ENCODE data around the gene CIC.
"Not testable (repeated sequence)": the region's sequence is repeated elsewhere in the genome, so short reads cannot be mapped to it uniquely, and the experiment has no call there.

The CIC gene

DNA sequence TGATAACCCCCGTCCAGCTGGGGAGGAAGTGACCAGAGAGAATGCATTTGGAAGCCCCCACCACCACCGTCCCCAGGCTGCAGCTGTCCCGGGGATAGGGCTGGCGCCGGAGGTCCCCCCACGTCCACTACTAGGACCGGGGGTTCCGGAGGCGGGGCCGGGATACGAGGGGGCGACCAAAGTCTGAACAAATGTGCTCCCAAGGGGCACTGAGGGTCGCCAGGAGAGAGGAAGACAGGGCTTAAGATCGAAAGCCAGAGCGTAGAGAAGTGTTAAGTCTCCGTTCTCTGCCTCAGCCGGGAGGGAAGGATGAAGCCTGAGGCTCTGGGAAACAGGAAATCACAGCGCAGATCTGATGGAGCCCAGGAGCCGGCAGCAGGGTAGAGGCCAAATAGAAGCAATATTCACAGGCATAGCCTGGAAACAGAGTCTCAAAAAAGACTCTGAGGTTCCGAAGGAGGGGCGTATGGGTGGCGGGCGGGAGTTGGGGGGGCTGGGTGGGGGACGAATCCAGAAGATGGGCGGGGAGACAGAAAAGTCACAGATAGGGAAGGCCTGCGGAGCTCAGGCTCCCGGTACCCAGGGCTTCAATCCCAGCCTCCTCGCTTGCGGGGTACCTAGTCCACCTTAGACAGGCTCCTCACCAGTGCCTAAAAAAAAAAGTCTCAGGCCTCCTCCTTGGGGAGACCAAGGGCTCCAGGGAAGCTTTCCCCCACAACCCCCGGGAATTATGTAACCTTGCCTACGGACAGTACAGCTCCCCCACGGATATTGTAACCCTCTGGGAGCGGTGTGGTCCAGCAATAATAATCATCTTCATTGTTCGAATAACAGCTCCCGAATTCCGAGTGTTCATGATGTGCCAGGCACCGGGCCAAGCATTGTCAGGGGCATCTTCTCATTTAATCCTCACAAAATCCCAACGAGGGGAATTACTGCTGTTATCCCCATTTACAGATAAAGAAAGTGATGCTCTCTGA is 13.0 kb upstream of the CIC start:
- DNase-seq: peak; percentile 44 to 61

DNA sequence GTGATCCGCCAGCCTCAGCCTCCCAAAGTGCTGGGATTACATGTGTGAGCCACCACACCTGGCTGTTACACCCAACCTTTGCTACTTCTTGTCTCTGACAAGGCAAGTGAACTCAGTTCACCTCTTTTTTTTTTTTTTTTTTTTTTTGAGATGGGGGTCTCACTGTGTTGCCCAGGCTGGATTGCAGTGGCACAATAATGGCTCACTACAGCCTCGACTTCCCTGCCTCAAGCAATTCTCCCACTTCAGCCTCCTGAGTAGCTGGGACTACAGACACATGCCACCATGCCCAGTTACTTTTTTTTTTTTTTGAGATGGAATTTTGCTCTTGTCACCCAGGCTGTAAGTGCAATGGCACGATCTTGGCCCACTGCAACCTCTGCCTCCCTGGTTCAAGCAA is 11.2 kb upstream of the CIC start:
- not testable (repeated sequence) for DNase-seq

DNA sequence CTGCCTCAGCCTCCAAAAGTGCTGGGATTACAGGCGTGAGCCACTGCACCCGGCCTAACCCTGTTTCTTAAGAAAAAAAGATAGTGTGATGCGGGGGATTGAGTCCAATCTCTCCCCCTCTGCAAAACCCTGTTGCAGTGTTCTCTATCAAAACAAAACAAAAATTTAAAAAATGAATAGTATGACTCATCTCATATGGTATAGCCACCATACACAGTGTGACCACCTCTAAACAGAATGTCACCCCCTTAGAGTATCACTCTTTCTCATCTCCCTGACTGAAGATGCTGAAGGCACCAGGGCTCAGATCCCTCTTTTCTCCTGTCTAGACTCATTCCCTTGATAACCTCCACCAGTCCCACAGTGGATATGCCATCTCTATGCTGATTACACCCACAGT is 7.3 kb upstream of the CIC start:
- DNase-seq: no peak

DNA sequence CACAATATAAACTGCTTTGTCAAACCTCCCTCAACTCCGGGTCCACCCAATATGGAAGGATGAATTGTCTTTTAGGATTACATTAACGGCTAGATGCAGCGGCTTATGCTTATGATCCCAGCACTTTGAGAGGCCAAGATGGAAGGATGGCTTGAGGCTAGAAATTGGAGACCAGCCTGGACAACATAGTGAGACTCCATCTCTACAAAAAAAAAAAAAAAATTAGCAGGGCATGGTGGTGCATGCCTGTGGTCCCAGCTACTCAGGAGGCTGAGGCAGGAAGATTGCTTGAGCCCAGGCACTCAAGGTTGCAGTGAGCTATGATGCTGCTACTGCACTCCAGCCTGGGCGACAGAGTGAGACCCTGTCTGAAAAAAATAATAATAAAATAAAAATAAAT is 2.9 kb upstream of the CIC start:
- DNase-seq: not testable (repeated sequence)

DNA sequence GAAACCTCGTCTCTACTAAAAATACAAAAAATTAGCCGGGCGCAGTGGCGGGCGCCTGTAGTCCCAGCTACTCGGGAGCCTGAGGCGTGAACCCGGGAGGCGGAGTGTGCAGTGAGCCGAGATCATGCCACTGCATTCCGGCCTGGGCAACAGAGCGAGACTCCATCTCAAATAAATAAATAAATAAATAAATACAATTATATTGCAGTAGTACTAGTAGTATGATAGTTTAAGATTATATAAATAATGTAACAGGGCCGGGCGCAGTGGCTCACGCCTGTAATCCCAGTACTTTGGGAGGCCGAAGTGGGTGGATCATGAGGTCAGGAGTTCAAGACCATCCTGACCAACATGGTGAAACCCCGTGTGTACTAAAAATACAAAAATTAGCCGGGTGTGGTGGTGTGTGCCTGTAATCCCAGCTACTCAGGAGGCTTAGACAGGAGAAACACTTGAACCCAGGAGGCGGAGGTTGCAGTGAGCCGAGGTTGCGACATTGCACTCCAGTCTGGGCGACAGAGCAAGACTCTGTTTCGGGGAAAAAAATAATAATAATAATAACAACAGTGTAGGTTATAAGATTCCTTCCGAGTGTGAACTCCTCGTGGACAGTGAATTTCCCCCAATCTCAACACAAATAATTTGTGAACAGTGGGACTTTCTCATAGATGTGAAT is 2.0 kb upstream of the CIC start:
- DNase-seq: not testable (repeated sequence)

DNA sequence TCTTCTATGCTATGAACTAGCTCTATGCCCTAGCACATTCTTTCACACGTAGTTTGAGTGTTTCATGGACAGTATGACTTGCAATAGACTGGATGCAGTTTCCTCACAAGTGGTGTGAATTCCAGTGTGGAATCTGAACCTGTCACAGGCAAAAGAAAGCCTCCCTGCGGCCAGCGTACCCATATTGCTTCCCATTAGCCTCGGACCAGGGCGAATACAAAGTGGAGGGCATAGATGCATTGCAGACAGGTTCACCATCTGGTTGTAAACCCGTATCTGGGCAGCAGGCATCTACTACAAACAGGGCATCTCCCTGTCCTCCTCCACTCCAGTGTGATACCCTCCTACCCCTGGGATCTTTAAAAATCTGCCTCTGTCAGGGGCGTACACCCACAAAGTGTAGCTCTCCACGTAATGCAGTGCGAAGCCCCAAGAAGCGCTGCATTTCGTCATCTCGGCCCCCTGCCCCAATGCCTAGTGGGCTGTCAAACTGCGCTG is 1.4 kb upstream of the CIC start:
- no peak for DNase-seq

DNA sequence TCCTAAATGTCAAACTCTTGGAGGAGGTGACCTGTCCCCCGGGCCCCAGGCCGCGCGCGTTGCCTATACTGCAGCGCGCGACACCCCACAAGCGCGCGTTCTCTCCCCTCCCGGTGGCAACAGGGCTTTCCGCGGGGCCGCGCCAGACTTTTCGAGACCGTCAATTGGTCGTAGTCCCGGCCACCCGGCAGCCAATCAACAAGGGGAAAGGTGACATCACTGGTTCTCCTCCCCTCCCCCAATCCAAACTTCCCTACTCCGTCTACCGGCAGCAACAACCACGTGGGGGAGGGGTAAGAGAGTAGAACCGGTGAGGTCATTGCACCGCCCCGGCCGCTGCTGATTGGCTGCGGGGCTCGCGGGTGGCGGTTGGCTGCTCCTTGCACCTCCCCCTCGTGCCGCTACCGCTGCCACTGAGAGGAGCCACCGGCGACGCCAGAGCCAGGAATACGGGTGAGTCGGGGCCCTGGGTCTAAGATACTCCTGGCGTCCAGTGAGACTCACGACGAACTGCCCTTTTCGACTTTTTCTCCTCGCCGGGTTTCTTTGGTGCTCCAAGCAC is 829 bp upstream of the CIC start:
- DNase-seq: peak; percentile 99

DNA sequence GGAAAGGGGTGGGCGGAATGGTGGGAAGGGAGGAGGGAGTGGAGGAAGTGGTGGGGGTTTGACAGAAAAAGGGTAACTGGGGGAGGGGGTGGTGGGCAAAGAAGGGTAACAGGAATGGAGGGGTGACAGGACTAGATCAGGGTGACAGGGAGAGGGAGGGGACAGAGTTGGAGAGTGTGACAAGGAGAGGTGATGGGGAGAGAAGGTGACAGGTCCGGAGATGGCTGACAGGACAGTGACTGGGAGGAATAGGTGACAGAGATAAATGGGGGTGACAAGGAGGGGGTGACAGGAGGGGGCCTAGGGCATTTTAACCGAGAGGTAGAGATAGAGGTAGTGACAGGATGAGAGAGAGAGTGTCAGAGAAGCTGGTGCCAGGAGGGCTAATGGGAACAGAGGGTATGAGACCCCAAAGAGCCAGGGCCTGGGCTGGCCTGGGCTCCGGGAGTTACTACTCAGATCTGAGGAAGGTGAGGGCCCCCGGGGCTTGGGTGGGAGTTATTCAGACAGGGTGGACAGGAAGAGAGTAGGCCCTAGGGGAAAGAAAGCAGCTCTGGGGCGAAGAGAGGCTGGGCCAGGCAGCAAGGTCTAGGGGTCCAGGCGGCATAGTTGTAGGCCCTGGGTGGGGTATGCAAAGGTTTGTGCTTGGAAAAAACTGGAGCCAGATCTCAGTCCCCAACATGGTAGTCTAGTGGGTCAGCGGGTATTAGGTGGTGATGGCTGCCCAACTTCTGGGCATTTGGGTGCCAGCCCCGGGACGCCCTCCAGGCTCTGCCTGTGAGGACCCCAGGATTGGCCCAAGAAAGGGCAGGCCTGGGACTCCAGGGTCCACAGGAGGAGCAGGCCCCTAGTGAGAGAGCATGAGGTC is 660 bp downstream of the CIC start:
- DNase-seq: no peak

DNA sequence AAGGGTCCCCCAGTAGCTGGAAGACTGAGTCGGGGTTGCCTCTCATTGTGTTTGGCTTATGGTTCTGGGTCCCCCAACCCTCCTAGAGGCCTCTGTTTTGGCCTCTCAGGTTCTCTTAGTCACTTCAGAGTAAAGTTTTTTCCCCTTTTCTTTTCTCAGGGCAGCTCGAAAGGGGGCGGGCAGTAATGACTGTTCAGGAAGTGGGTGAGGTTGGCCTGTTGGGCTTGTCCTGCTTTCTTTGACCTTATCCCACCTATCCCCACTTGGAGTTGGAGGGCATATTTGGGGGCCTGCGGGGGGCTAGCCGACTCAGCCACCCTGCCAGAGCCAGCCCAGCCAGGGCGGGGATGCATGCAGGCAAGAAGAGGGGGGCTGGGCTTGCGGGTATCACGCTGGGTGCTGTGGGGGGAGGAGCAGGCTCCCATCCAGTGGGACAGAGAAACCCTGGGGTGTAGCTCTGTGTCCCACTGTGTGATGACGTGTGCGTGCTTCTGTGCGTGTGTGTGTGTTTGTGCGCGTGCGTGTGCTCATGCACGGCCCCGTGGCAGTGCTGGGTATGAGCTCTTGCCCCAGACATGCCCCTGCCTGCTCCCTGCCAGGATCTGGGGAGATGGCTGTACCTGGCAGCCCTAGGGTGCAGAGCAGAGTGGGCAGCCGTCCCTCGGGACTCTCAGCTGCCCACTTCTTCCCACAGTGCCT is 1.4 kb downstream of the CIC start:
- DNase-seq: no peak

DNA sequence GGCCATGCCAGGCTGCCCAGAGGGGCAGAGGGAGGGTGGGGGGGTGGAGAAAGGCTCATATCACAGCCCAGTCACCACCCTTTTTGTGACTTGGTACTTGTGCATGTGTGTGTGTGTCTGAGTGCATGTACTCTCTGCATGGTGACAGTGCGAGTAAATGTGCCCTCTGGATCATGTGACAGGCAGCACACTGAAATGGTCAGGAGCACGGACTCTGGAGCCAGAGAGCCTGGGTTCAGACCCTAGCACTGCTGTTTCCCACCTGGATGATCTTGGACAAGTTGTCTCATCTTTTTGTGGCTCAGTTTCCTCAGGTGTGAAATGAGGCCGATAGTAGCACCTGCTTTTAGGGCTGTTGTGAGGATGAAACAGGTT is 2.0 kb downstream of the CIC start:
- DNase-seq: no peak

DNA sequence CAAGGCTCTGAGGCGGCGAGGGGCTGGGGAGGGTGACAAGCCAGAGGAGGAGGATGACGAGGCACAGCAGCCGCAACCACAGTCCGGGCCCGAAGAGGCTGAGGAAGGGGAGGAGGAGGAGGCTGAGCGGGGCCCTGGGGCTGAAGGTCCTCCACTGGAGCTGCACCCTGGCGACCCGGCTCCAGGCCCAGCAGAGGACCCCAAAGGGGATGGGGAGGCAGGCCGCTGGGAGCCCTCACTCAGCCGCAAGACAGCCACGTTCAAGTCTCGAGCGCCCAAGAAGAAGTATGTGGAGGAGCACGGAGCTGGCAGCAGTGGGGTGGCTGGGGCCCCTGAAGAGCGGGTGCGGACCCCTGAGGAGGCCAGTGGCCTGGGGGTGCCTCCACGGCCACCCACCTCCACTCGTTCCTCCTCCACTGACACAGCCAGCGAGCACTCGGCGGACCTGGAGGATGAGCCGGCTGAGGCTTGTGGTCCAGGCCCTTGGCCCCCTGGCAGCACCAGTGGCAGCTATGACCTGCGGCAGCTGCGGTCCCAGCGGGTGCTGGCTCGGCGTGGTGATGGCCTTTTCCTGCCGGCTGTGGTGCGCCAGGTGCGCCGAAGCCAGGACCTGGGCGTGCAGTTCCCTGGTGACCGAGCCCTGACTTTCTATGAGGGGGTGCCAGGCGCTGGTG is 2.9 kb downstream of the CIC start:
- no peak for DNase-seq

DNA sequence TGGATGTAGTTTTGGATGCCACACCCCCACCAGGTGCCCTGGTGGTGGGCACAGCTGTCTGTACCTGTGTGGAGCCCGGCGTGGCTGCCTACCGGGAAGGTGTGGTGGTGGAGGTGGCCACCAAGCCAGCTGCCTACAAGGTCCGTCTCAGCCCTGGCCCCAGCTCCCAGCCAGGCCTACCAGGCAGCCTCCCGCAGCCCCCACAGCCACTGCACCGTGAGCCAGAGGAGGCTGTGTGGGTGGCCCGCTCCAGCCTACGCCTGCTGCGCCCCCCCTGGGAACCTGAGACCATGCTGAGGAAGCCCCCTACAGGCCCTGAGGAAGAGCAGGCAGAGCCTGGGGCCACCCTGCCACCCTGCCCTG is 3.5 kb downstream of the CIC start:
- no peak for DNase-seq

DNA sequence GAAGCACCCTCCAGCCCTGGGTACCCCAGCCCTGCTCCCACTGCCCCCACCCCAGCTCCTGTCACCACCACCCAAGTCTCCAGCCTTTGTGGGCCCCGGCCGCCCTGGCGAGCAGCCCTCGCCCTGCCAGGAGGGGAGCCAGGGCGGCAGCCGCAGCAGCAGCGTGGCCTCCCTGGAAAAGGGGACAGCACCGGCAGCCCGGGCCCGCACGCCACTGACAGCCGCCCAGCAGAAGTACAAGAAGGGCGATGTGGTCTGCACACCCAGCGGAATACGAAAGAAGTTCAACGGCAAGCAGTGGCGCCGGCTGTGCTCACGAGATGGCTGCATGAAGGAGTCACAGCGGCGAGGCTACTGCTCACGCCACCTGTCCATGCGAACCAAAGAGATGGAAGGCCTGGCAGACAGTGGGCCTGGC is 3.9 kb downstream of the CIC start:
- DNase-seq: no peak

DNA sequence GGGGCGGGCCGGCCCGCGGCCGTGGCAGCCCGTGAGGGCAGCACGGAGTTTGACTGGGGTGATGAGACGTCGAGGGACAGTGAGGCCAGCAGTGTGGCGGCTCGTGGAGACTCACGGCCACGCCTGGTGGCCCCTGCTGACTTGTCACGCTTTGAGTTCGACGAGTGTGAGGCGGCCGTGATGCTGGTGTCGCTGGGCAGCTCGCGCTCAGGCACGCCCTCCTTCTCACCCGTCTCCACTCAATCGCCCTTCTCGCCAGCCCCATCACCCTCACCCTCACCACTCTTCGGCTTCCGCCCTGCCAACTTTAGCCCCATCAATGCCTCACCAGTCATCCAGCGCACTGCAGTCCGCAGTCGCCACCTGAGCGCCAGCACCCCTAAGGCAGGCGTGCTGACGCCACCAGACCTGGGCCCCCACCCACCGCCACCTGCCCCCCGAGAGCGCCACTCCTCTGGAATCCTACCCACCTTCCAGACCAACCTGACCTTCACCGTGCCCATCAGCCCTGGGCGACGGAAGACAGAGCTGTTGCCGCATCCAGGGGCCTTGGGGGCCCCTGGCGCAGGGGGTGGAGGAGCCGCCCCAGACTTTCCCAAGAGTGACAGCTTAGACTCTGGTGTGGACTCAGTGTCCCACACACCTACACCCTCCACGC is 4.5 kb downstream of the CIC start:
- no peak for DNase-seq

DNA sequence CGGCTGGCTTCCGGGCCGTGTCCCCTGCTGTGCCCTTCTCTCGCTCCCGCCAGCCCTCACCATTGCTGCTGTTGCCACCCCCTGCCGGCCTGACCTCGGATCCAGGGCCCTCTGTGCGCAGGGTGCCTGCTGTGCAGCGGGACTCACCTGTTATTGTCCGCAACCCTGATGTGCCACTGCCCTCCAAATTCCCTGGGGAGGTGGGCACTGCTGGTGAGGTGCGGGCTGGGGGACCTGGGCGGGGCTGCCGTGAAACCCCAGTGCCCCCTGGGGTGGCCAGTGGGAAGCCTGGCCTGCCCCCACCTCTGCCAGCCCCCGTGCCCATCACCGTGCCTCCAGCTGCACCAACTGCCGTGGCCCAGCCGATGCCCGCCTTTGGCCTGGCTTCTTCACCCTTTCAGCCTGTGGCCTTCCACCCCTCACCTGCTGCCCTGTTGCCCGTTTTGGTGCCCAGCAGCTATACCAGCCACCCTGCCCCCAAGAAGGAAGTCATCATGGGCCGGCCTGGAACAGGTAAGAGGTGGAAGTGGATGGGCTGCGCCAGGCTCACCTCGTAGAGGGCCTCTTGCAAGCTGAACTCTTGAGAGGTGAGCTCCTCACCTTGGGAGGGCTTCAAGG is 5.1 kb downstream of the CIC start:
- no peak for DNase-seq

DNA sequence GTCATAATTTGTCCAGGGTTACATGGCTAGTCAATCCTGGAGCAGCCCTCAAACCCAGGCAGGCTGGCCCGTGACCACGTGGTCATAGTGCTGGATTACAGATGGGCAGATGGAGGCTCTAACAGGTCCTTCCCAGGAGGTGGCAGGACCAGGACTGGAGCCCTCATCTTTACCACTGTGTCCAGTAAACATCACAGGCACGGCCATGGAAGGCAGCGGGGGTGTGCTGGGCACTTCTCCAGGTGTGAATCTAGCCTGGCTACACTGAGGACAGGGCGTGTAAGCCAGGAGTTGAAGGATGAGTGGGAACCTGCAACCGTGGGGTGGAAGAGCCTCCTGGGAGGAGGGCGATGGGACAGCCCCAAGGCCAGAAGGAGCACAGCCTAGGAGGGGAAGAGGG is 6.1 kb downstream of the CIC start:
- DNase-seq: peak in 1 of 2 experiments; percentile 28

DNA sequence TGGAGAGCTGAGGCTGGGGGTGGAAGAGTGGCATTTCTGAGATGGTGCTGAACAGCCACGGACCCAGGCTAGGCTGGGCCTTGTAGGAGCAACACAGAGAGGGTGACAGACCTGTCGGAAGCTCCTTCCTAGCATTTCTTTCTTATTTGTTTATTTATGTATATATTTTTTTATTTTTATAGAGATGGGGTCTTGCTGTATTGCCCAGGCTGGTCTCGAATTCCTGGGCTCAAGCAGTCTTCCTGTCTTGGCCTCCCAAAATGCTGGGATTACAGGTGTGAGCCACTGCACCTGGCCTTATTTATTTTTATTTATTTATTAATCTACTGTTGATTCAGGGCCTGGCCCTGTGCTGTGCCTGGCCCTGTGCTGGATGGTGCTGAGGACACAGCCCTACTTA is 6.5 kb downstream of the CIC start:
- no peak for DNase-seq

DNA sequence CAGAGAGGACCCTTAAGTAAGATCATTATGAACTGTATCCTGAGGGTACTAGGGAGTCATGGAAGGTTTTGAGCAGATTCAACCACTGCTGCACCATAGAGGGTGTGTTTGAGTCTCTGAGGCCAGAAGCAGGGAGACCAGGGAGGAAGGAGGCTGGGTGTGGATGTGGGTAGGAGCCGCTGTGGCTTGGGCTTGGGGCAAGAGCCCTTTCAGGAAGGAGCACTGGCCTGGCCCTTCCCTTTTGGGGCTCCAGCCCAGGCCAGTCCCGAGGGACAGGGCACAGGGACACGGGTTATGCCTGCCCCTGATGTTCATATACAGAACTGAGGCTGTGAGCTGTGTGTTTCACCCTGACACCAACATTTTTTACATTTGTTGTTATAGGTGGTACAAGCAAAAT is 7.2 kb downstream of the CIC start:
- no peak for DNase-seq

DNA sequence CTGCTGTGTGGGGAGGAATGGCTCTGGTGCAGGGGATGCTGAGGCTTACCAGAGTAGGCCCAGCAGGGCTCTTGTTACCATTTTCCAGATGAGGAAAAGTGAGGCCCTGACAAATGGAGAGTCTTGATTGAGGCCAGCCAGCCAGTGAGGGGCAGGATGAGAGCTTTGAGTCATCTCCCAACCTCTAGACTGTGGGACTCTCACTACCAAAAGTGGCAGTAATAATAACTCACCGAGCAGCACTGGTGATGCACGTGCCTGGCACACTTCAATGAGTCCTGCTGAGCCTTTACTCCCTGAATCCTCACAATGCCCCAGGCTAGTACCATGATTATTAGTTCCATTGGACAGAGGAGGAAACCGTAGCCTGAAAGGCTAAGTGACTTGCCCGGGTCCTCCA is 7.8 kb downstream of the CIC start:
- no peak for DNase-seq

DNA sequence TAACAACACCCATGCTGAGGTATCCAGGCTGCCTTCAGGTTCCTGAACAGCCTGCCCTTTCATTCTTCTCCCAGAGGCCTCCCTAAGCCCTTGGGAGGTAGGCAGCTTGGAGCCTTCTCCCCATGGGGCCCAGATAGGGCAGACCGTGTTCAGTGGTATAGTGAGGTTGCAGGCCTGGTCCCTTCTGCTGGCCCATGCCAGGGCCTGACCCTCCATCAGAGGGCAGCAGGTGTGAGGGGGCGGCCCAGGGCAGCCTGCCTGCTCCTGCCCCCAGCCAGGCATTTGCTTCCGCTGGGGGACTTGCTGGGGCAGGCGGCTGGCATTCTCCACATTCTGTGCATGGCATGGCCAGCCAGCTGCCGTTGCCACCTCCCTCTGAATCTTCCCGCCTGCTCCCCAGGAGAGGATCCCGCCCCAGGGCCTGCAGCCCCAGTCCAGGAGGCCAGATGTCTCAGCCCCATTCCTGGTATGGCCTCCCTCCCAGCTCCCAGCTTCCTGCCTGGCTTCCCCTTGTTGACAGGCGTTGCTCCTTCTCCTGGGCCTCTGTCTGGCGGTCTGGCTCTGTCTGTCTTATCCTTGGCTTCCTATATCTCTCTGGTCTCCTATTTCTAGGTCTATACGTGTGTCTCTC is 8.9 kb downstream of the CIC start:
- peak in 1 of 2 experiments; percentile 58 for DNase-seq
